CD14-positive monocyte (primary cell): ENCODE measurements around the gene NCOR2. TPM values are rescaled to one million over a fixed set of nuclear protein-coding genes. Genes with fewer than 3 reads are reported as not detected.

Experiments used
- DNase-seq, 3 donors: peaks; one replicate each; pipeline ENCODE4 v3.0.0-alpha.2; 2011 to 2022
- H2AFZ ChIP-seq: 2 replicates; pipeline ENCODE4 v1.6.0; 2012; ENCODE audit warnings: mild to moderate bottlenecking, low read depth, low read length, inconsistent platforms; ENCODE audit not compliant: insufficient read depth, poor library complexity, severe bottlenecking
- H3K27ac ChIP-seq, 2 donors: 1 replicate in 1 of 2; 2 replicates in 1 of 2; pipeline ENCODE4 v1.5.1; 2012 to 2013; ENCODE audit warnings: low read length in 2 of 2, control low read depth in 1 of 2, inconsistent platforms in 1 of 2, low read depth in 1 of 2, mild to moderate bottlenecking in 1 of 2
- H3K27me3 ChIP-seq, 2 donors: one replicate each; pipeline versions ENCODE4 v1.6.0 to v1.6.1; 2011 to 2013; ENCODE audit warnings: low read length in 2 of 2; ENCODE audit not compliant: control insufficient read depth in 2 of 2, insufficient read depth in 2 of 2
- H3K36me3 ChIP-seq, 2 donors: replicated peaks in 1 of 2; 1 replicate in 1 of 2; 2 replicates in 1 of 2; pipeline versions ENCODE4 v1.5.1 to v1.6.1; 2012 to 2013; ENCODE audit warnings: low read length in 2 of 2, control low read depth in 1 of 2, inconsistent platforms in 1 of 2, mild to moderate bottlenecking in 1 of 2; ENCODE audit not compliant: insufficient read depth in 2 of 2, control insufficient read depth in 1 of 2
- H3K4me1 ChIP-seq, 2 donors: 1 replicate in 1 of 2; 2 replicates in 1 of 2; pipeline versions ENCODE4 v1.5.1 to v1.6.1; 2012 to 2013; ENCODE audit warnings: low read length in 2 of 2, control low read depth in 1 of 2, inconsistent platforms in 1 of 2, mild to moderate bottlenecking in 1 of 2, moderate library complexity in 1 of 2; ENCODE audit not compliant: insufficient read depth in 2 of 2, control insufficient read depth in 1 of 2
- H3K4me2 ChIP-seq: replicated peaks from 2 replicates; pipeline ENCODE3; 2012; ENCODE audit warnings: low read length, moderate library complexity, mild to moderate bottlenecking; ENCODE audit not compliant: poor library complexity, severe bottlenecking; ENCODE audit errors: extremely low read depth
- H3K4me3 ChIP-seq, 3 experiments: fragments of 200-600 bp in 1 of 3; sonication (generic) in 1 of 3; replicated peaks in 1 of 3; 1 replicate in 2 of 3; 2 replicates in 1 of 3; pipeline ENCODE4 v1.5.1; 2011 to 2013; ENCODE audit warnings: low read length in 3 of 3, mild to moderate bottlenecking in 3 of 3, control low read depth in 2 of 3, low read depth in 2 of 3, inconsistent platforms in 1 of 3, moderate library complexity in 1 of 3
- H3K79me2 ChIP-seq: 2 replicates; pipeline ENCODE4 v1.6.0; 2012; ENCODE audit warnings: mild to moderate bottlenecking, control low read depth, inconsistent platforms, low read length, moderate library complexity; ENCODE audit not compliant: insufficient read depth
- H3K9ac ChIP-seq: 2 replicates; pipeline ENCODE4 v1.6.0; 2017; ENCODE audit warnings: low read length, mild to moderate bottlenecking; ENCODE audit not compliant: insufficient read depth, poor library complexity, severe bottlenecking
- H3K9me3 ChIP-seq, 2 donors: replicated peaks in 1 of 2; 1 replicate in 1 of 2; 2 replicates in 1 of 2; pipeline versions ENCODE4 v1.5.1 to v1.6.1; 2012 to 2013; ENCODE audit warnings: low read length in 2 of 2, control low read depth in 1 of 2; ENCODE audit not compliant: control insufficient read depth in 1 of 2, insufficient read depth in 1 of 2
- H4K20me1 ChIP-seq: 2 replicates; pipeline ENCODE4 v1.6.0; 2012; ENCODE audit warnings: mild to moderate bottlenecking, low read length, control low read depth, moderate library complexity; ENCODE audit not compliant: insufficient read depth
- H3K27ac Mint-ChIP-seq, 7 donors: one replicate each; pipeline ENCODE4 v1.8.0; 2020; ENCODE audit warnings: mild to moderate bottlenecking in 7 of 7, mixed read lengths in 7 of 7, moderate library complexity in 6 of 7, inconsistent platforms in 2 of 7
- H3K27me3 Mint-ChIP-seq, 3 donors: one replicate each; pipeline ENCODE4 v1.8.0; 2021 to 2022; ENCODE audit warnings: low read depth in 3 of 3, mild to moderate bottlenecking in 3 of 3, mixed read lengths in 3 of 3, moderate library complexity in 3 of 3, inconsistent platforms in 1 of 3
- H3K36me3 Mint-ChIP-seq, 2 donors: one replicate each; pipeline ENCODE4 v1.8.0; 2020; ENCODE audit warnings: mixed read lengths in 2 of 2, inconsistent platforms in 1 of 2, mild to moderate bottlenecking in 1 of 2
- H3K4me1 Mint-ChIP-seq: one replicate; pipeline ENCODE4 v1.8.0; 2020; ENCODE audit warnings: mild to moderate bottlenecking, mixed read lengths
- H3K4me3 Mint-ChIP-seq, 2 donors: one replicate each; pipeline ENCODE4 v1.8.0; 2020; ENCODE audit warnings: mild to moderate bottlenecking in 2 of 2, mixed read lengths in 2 of 2, moderate library complexity in 1 of 2
- H3K9me3 Mint-ChIP-seq, 7 donors: one replicate each; pipeline ENCODE4 v1.8.0; 2020 to 2022; ENCODE audit warnings: mixed read lengths in 7 of 7, mild to moderate bottlenecking in 6 of 7, moderate library complexity in 6 of 7, inconsistent platforms in 2 of 7
- WGBS: methylation state at CpG from one replicate; pipeline ENCODE4 v1.1.5; 2013; ENCODE audit warnings: missing lambda C conversion rate; ENCODE audit not compliant: insufficient coverage; 5-methylcytosine and 5-hydroxymethylcytosine counted together
- intact Hi-C, 2 donors: fragments of 100-400 bp; cut with micrococcal nuclease; formaldehyde crosslinking; loops; one replicate each; pipeline versions ENCODE4 v1.15.0 to v1.15.1; 2023
- polyA plus RNA-seq, 3 donors: library from polyadenylated mRNA; depleted of rRNA in 1 of 3; unstranded in 2 of 3; stranded (reverse) in 1 of 3; fragments of 300-500 nt in 2 of 3; fragments of >200 nt in 1 of 3; fragmentation: Illumina TruSeq in 2 of 3; gene quantifications; 1 replicate in 2 of 3; 2 replicates in 1 of 3; pipeline ENCODE4 v1.2.3, GENCODE V29; 2012 to 2021
- TF ChIP-seq, protein P1 (sequence below): fragments of 200-600 bp; IDR thresholded peaks from one replicate; pipeline ENCODE4 v1.8.0; 2022; ENCODE audit warnings: antibody characterized with exemption, mild to moderate bottlenecking

Gene NCOR2
- polyA plus RNA-seq, 3 donors: 4.7 to 46.8 (median 5.5) TPM

DNA sequence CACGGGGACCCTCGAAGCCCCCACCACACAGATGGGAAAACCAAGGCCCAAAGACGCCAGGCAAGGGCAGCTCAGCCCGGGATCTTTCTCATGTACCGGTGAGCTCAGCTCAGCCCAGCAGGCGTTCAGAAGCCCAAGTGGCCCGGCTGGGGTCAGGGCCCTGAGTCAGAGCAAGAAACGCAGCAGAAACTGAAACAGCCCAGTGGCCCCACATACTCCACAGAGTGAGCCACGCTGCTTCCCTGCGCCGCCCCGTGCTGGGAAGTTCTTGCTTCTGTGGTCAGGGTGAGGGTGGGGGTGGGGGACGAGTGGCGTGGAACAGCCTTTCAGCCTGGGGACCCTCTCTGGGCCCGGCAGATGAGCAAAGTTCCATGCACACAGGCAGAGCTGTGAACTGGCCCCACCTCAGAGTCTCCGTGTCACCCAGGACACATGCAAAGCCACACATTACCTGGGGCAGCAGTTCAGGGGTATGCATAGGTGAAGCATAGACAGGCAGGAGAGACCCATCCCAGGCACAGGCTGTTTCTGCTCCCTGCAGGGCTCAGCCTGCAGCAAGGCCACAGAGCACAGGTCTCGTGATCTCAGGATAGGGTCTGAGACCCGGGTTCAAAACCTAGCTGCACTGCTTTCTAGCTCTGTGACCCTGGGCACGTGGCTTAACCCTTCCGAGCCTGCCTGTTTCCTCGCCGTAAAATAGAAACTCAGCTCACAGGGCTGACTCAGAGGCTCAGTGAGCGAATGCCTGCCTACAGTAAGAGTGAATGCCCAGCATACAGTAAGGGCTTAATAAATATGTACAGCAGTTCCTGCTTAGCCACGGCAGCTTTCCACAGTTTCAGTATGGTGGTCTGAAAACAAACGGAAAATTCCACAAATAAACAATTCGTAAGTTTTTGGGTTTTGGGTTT lies 21.6 kb downstream of the NCOR2 start:
- Histone ChIP-seq H3K9ac (peak overlapping the region; percentile 36), H3K36me3 (no peaks in the 10 kb centered on the region), H3K9me3 (no peaks in the 10 kb centered on the region), H3K79me2 (peaks cover 97% of the 10 kb centered on the region), H4K20me1 (peaks cover 97% of the 10 kb centered on the region), H3K4me3 (peak overlapping the region in 1 of 3 experiments; percentile 45), H3K4me1 (peaks cover 70 to 78% of the 10 kb centered on the region in 2 donors), H3K27me3 (no peaks in the 10 kb centered on the region), H3K4me2 (peak overlapping the region; percentile 39), H3K27ac (peak overlapping the region; percentile 59 to 72), H2AFZ (no peak overlapping the region)
- Mint-ChIP-seq H3K36me3 (peaks cover 15 to 18% of the 10 kb centered on the region in 2 donors), H3K27ac (peak overlapping the region; percentile 65 to 90 (median 84)), H3K9me3 (no peaks in the 10 kb centered on the region), H3K4me3 (peak overlapping the region in 1 of 2 donors; percentile 54), H3K4me1 (peaks cover 75% of the 10 kb centered on the region), H3K27me3 (peaks cover 0 to 1% (median 0%) of the 10 kb centered on the region in 3 donors)
- peak; percentile 80 to 86 (median 82) for DNase-seq
- TF ChIP-seq, protein P1, sequence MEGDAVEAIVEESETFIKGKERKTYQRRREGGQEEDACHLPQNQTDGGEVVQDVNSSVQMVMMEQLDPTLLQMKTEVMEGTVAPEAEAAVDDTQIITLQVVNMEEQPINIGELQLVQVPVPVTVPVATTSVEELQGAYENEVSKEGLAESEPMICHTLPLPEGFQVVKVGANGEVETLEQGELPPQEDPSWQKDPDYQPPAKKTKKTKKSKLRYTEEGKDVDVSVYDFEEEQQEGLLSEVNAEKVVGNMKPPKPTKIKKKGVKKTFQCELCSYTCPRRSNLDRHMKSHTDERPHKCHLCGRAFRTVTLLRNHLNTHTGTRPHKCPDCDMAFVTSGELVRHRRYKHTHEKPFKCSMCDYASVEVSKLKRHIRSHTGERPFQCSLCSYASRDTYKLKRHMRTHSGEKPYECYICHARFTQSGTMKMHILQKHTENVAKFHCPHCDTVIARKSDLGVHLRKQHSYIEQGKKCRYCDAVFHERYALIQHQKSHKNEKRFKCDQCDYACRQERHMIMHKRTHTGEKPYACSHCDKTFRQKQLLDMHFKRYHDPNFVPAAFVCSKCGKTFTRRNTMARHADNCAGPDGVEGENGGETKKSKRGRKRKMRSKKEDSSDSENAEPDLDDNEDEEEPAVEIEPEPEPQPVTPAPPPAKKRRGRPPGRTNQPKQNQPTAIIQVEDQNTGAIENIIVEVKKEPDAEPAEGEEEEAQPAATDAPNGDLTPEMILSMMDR: no peak
- 47% methylated on average over 13 of the region's 26 CpGs for WGBS
- intact Hi-C loops: loop anchor here (5.0 to 10.0 kb wide), 3 partner anchors 38 to 88 kb away; no protein-coding TSS in a partner anchor

DNA sequence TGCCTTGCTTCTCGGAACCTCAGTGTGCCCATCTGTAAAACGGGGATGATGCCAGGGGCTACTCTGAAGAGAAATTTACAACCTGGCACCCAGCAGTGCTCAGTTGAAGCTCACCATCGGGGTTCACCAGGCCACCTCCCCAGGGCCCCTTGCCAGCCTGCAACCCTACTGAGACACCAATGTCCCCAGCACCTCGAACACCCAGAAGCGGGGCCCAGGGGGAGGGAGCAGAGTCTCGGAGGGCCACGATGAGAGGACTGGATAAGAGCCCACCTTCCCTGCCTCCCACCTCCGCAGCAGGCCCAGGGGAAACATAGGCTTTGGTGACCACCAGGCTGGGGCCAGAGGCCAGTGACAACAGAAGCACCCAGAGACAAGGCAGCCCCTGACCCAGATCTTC lies 22.4 kb downstream of the NCOR2 start:
- H3K36me3 ChIP-seq: no peaks in the 10 kb centered on the region
- H3K27ac ChIP-seq: peak overlapping the region; percentile 59 to 72
- peak overlapping the region; percentile 39 for H3K4me2 ChIP-seq
- no peak overlapping the region for H2AFZ ChIP-seq
- Mint-ChIP-seq H3K36me3 (peaks cover 15 to 16% of the 10 kb centered on the region in 2 donors), H3K9me3 (no peaks in the 10 kb centered on the region), H3K4me1 (peaks cover 70% of the 10 kb centered on the region), H3K27me3 (peaks cover 0 to 1% (median 0%) of the 10 kb centered on the region in 3 donors), H3K4me3 (peak overlapping the region in 1 of 2 donors; percentile 16), H3K27ac (peak overlapping the region; percentile 57 to 85 (median 73))
- peak overlapping the region; percentile 36 for H3K9ac ChIP-seq
- no peaks in the 10 kb centered on the region for H3K9me3 ChIP-seq
- no peak for DNase-seq
- TF ChIP-seq, protein P1: no peak
- peaks cover 65 to 73% of the 10 kb centered on the region in 2 donors for H3K4me1 ChIP-seq
- peak overlapping the region in 1 of 3 experiments; percentile 45 for H3K4me3 ChIP-seq
- 72% methylated on average over 4 of the region's 8 CpGs for WGBS
- H3K27me3 ChIP-seq: no peaks in the 10 kb centered on the region
- H3K79me2 ChIP-seq: peaks cover 95% of the 10 kb centered on the region
- H4K20me1 ChIP-seq: peaks cover 96% of the 10 kb centered on the region
- intact Hi-C loops: loop anchor here (5.0 to 10.0 kb wide), 3 partner anchors 38 to 88 kb away; no protein-coding TSS in a partner anchor
